NCI-H2107 (cell line): Measurements from ENCODE around the gene TOR1AIP1.

Experiments
- DNase-seq: peaks from one replicate; lab custom pipeline; 2025; lab: John Stamatoyannopoulos, UW

The TOR1AIP1 gene

GRCh38 chr1:179881642-179882252 is 338 bp upstream of the TOR1AIP1 start:
- no peak for DNase-seq

GRCh38 chr1:179883040-179883744 is 1.1 kb downstream of the TOR1AIP1 start:
- no peak for DNase-seq

GRCh38 chr1:179883745-179884138 is 1.7 kb downstream of the TOR1AIP1 start:
- no peak for DNase-seq

- no peak for DNase-seq
Observed at GRCh38 chr1:179888071-179888470, 6.0 kb downstream of the TOR1AIP1 start.

- DNase-seq = no peak
Observed at GRCh38 chr1:179889589-179889988, 7.5 kb downstream of the TOR1AIP1 start.

- DNase-seq = no peak
Observed at GRCh38 chr1:179910934-179911333, 28.8 kb downstream of the TOR1AIP1 start.

- DNase-seq = no peak
Observed at GRCh38 chr1:179911812-179912211, 29.7 kb downstream of the TOR1AIP1 start.

- no peak for DNase-seq
Observed at GRCh38 chr1:179917601-179918429, 35.7 kb downstream of the TOR1AIP1 start.

- DNase-seq = no peak
Observed at GRCh38 chr1:179921472-179921871, 39.4 kb downstream of the TOR1AIP1 start.

GRCh38 chr1:179921981-179922872 is 40.1 kb downstream of the TOR1AIP1 start:
- no peak for DNase-seq

- no peak for DNase-seq
Observed at GRCh38 chr1:179923029-179923428, 40.9 kb downstream of the TOR1AIP1 start.

GRCh38 chr1:179924268-179924667 is 42.2 kb downstream of the TOR1AIP1 start:
- no peak for DNase-seq

- DNase-seq = no peak
Observed at GRCh38 chr1:179925302-179925701, 43.2 kb downstream of the TOR1AIP1 start.

- no peak for DNase-seq
Observed at GRCh38 chr1:179925922-179926849, 44.1 kb downstream of the TOR1AIP1 start.

- DNase-seq = no peak
Observed at GRCh38 chr1:179926850-179927205, 44.7 kb downstream of the TOR1AIP1 start.

- DNase-seq = no peak
Observed at GRCh38 chr1:179929955-179930798, 48.1 kb downstream of the TOR1AIP1 start.

- no peak for DNase-seq
Observed at GRCh38 chr1:179930867-179931266, 48.8 kb downstream of the TOR1AIP1 start.

GRCh38 chr1:179933219-179933618 is 51.1 kb downstream of the TOR1AIP1 start:
- no peak for DNase-seq

- no peak for DNase-seq
Observed at GRCh38 chr1:179935909-179936496, 53.9 kb downstream of the TOR1AIP1 start.
